CD4-positive, alpha-beta T cell treated with Interleukin-17A for 4 hours (primary cell): ENCODE results near the gene A1BG.
"Not testable (repeated sequence)": the region's sequence is repeated elsewhere in the genome, so short reads cannot be mapped to it uniquely, and the experiment has no call there.

Source experiments
- DNase-seq: peaks from one replicate; pipeline ENCODE4 v3.0.0-alpha.2; 2020; ENCODE audit warnings: mixed read lengths

Gene A1BG

DNA sequence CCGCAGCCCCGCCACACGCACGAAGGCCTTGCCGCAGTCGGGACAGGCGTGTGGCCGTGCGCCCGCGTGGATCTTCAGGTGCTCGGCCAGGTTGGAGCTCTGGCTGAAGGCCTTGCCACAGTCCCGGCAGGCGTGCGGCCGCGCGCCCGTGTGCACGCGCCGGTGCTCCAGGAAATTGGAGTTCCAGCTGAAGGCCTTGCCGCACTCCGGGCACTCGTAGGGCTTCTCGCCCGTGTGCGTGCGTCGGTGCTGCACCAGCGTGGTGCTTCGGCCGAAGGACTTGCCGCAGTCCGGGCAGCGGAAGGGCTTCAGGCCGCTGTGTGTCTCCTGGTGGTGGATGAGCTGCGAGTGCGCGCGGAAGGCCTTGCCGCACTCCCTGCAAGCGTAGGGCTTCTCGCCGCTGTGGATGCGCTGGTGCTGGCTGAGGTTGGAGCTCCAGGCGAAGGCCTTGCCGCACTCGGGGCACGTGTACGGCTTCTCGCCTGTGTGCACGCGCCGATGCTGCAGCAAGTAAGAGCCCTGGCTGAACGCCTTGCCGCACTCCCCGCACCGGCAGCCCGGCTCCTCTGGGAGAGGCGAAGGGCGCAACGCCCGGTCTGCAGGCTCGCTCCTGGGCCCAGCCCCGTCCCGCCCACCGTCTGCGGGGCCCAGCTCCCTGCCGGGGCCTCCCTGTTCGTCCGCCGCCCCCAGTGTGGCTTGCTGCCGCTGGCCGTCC lies 3.6 kb upstream of the A1BG start:
- peak; percentile 7 for DNase-seq

DNA sequence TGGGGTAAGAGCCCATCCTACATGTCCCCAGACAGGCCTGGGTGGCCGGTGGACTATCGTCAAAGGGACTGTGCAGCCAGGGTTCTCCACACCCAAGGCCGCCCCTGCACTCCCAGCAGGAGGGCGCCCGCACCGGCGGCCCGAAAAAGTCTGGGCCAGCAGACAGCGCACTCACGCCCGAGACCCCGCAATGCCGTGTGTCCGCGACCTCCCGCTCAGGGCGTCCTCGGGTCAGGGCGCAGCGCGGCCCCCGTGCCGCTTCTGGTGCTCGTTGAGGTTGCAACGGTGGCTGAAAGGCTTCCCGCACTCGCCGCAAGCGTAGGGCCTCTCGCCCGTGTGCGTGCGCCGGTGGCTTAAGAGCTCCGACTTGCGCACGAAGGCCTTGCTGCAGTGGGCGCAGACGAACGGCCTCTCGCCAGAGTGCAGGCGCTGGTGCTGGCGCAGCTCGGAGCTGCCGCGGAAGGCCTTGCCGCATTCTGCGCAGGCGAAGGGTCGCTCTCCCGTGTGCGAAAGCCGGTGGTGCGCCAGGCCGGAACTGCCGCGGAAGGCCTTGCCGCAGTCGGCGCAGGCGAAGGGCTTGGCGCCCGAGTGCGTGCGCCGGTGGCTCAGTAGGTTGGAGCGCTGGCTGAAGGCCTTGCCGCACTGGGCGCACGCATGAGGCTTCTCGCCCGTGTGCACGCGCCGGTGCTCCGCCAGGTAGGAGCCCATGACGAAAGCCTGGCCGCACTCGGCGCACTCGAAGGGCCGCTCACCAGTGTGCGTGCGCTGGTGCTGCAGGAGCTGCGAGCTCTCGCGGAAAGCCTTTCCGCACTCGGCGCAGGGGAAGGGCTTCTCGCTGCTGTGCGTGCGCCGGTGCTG lies 2.8 kb upstream of the A1BG start:
- DNase-seq: peak; percentile 52

DNA sequence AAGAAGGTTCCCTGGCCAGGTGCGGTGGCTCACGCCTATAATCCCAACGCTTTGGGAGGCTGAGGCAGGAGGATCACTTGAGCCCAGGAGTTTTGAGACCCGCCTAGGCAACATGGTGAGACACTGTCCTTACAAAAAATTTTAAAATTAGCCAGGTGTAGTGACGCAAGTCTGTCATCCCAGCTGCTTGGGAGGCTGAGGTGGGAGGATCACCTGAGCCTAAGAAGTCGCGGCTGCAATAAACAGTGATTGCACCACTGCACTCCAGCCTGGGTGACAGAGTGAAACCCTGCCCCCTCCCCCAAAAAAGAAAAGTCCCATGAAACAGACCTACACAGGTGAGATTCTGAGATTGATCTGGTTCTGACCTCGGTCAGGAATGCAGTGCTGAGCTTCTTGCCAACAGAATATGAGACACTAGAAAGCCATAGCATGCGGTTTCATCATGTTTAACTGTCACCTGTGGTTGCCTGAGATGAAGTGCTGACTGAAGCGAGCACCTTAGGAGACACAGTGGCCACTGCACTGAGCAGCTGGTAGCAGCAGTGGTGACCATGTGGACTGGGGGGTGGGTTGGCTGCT lies 2.0 kb upstream of the A1BG start:
- no peak for DNase-seq

DNA sequence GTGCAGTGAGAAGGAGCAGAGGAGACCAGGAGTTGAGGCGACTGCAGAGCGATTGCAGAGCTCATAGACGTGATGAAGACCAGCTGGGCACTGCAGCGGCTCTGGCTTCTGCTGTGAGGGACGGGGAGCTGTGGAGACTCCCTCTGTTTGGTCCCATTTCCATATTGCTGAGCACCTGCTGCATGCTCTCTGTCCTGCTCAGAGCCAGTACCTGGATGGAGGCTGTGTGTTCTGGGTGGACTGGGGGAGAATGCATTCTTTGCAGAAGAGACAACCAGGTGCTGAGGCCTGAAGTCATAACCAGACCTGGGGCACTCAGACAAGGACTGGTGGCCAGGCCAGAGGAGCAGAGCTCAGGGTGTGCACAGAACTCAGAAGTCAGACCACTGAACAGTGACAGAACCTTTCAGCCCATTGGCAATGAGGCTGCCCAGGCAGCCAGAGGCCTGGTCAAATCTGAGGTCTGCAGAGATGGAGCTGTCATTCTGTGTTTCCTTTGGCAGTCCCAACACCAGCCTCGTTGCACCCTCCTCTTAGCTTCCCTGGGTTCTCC lies 1.3 kb upstream of the A1BG start:
- DNase-seq: no peak

DNA sequence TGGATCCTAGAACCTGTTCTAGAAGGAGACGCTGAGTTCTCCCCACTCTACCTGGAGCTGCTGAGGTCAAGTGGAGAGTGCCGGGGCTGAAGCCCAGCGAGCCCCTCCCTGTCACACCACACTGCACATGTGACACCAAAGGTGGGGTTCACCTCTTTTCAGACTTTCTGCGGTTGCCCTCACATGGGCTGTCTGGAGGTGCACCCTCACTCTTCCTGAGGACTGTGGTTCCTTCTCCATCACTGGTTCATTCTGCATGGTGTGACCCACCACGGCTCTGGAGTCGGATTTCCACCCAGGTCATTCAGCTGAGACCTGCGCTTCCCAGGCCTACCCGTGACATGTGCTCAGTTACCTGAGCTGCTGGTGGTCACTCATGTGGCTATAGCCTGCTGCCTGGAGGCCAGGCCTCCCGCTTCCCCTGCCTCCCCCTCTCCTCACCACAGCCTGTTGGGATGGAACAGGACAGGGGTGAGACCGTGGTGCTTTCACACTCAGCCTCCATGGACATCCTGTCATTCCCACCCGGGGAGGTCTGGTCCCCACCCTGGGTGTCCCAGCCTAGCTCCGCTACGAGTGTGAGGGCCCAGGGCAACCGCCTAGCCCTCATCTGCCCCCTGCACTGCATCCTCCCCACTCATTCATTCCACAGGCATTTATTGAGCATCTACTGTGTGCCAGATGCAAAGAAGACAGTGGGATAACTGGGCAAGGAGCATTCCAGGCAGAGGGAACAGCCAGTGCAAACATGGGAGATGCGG lies 605 bp upstream of the A1BG start:
- DNase-seq: no peak

DNA sequence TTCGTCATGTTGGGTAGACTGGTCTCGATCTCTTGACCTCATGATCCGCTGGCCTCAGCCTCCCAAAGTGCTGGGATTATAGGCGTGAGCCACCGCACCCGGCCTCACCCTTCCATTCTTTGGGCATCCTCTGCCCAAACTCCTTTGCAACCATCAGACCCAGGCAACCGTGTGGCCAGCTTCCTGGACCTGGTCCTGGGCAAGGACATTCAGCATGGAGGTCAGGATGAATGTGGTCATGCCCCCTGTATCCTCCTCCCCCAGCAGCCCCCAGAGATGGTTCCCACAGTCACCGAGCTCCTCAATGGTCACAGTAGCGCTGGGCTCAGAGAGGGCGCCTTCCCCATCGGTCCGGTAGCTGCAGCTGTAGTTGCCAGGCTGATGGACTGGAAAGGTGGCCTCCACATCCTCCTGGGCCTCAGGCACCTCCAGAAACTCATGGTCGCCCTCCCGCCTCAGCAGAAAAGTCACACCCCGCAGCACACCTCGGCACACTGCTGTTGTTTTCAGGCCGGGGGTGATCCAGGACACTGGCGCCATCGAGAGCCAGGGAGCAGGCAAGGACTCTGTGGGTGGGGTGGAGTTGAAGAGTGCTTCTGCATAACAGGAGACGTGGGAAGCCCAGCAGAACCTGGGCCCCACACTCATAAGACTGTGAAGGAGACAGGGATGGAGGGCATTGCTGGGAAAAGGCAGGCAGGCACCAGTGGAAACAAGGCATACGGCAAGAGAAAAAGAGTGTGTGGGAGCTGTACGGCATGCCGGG lies 1.1 kb downstream of the A1BG start:
- DNase-seq: no peak

DNA sequence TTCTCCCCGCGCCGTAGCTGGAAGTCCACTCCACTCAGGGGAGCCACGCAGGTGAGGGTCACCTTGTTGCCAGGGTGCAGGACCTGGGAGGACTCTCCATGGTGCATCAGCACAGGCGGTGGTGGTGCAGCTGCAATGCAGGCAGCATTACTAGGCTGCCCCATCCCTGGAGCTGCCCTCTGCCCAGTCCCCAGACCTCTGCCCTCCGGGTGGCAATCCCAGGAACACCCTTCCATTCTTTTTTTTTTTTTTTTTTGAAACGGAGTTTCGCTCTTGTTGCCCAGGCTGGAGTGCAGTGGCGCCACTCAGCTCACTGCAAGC lies 1.8 kb downstream of the A1BG start:
- DNase-seq: no peak

DNA sequence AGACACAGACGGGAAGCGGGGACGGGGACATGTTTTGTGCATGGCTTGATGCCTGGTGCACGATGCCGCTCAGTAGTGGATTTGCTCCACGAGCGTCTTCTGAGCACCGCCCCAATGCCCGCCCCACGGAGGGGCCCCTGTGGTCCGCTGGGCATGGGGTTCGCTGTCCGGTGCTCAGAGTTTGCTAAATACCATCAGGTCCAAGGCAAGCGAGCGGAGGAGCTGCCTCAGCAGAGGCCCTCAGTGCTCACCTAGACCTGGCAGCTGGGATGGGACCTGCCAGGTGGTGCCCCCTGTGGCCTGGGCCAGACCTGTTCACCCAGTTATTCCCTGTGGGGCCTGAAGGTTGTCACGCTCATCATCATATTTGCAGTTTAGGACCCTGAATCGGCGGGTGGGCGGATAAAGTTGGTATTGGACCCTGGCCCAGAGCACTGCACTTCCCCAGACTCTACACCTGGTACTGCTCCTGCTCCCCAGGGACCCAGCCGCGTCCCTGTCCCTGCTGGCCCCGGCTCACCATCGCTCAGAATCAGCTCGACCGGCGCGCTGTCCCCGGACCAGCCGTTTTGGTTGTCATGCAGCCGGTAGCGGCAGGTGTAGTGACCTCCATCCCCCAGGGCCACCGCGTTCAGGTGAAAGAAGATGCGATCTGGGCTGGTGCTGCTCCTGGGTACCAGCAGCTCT lies 2.3 kb downstream of the A1BG start:
- DNase-seq: no peak

DNA sequence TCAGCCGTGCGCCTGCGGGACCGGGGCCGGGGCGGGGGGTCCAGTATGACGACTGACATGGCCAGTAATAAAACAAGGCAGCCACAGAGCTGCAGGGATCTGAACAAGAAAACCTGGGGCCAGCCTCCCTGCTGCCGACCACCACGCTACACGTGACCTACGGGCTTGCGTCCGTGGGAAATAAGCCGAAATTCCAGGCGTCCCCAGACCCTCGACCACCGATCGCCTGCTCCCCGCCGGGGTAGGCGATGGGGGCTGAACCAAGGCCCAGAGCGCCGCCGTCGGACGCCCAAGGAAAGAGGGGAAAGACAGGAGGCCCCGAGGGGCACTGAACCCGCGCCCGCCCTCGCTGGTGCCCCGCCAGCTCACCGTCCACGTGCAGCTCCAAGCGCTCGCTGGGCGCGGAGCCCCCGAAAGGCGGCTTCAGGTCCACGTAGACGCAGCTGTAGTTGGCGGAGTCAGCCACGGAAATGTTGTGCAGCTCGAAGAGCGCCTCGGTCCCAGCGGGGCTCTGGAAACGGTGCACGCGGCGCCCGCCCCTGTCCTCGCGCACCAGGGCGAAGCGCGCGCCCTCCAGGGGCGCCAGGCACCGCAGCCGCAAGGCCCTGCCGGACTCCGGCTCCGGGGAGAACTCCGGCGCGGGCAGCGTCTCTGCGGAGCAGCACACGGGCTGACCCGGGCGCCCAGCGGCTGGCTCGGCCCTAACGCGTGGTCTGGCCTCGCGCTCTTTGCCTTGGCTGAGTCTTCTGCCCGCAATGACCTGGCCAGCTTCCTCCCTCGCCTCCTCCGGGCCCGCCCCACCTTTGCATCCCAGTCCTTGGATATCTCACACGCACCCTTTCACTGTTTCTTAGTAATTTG lies 3.1 kb downstream of the A1BG start:
- no peak for DNase-seq

DNA sequence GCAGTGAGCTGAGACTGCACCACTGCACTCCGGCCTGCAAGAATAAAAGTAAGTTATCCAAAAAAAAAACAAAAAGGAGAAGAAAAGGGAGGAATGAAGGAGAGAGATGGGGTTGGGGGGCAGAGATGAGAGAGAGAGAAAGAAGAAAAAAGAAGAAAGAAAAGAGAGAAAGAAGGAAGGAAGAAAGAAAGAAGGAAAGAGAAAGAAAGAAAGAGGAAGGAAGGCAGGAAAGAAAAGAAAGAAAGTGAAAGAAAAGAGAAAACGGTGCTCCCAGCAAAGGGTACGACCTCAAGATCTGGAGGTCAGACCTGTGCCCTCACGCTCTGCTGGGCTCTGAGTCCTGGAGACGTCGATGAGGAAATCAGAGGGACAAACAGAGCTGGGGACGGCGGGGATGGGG lies 3.7 kb downstream of the A1BG start:
- DNase-seq: no peak

DNA sequence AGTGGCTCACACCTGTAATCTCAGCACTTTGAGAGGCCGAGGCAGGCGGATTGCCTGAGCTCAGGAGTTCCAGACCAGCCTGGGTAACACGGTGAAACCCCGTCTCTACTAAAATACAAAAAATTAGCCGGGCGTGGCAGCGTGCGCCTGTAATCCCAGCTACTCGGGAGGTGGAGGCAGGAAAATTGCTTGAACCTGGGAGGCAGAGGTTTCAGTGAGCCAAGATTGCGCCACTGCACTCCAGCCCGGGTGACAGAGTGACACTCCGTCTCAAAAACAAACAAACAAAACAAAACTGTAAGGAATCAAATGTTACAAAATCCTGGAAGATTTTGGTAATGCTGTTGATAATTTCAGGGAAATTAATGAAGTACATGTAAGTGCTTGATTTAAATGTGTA lies 5.2 kb downstream of the A1BG start:
- not testable (repeated sequence) for DNase-seq

DNA sequence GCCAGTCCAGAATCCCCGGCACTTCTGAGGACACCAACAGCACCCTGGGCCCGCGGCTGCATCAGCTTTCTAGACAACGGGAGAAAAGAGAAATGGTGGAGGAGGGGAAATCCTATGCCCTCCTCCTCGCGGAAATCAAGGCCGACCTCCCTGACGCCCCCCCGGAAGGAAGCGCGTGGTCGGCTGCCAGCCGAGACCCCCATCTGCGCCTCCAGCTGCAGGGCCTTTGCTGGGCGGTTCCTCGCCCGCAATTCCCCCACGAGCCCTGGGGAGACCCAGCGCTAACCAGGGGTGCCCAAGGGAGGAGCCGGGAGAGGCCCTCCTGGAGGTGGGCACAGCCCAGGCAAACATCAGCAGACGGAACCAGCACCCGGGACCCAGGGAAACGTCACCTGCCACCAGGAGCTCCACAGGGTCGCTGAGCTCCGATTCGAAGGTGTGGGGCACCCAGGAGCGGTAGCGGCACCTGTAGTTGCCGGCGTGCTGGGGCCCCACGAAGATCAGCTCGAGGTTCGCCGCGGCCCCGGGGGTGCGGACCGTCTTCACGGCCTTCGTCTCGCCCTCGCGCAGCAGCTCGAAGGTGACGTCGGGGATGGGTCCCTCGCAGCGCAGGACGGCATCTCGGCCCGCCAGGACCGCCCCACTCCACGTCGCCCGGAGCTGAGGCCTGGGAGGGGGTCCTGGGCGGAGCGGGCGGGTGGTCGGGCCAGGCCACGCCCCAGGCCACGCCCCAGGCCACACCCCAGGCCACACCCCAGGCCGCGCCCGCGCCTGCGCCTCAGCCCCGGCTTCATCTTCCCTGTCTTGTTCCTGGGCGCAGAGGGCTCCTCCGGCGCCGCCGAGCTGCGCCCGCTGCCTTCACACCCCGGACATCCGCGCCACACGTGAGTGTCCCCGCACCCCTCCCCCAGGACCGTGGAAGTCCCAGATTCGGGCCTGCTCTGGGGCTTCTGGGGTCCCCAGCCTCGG lies 6.0 kb downstream of the A1BG start:
- peak; percentile 78 for DNase-seq

DNA sequence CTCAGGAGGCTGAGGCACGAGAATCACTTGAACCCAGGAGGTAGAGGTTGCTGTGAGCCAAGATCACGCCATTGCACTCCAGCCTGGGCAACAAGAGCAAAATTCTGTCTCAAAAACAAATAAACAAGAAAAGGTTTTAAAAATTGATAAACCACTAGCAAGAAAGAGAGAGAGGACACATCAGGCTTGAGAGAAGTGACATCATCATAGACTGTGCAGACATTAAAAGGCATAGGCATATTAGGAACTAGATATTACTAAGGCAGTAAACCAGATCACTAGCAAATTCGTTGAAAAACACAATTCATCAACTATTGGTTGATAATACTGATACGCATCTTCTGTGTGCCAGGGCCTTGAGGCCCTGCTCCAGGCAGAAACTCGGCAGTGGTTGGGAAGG lies 7.7 kb downstream of the A1BG start:
- no peak for DNase-seq

DNA sequence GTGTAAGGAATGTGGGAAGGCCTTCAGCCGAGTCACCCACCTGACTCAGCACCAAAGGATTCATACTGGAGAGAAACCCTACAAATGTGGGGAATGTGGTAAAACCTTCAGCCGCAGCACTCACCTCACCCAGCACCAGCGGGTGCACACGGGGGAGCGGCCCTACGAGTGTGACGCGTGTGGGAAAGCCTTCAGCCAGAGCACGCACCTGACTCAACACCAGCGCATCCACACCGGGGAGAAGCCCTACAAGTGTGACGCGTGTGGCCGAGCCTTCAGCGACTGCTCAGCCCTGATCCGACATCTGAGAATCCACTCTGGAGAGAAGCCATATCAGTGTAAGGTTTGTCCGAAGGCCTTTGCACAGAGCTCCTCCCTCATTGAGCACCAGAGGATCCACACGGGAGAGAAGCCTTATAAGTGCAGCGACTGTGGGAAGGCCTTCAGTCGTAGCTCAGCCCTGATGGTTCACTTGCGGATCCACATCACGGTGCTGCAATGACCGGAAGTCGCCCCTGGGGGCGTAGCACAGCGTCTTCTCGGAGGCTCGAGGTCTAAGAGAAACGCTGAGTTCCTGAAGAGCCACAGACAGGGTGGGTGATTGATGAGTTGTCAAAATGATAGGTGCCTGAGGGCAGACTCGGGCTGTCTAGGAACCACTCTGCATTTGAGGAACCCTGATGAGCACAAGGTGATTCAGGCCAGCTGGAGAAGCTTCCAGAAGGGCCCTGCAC lies 14.3 kb downstream of the A1BG start:
- DNase-seq: no peak

DNA sequence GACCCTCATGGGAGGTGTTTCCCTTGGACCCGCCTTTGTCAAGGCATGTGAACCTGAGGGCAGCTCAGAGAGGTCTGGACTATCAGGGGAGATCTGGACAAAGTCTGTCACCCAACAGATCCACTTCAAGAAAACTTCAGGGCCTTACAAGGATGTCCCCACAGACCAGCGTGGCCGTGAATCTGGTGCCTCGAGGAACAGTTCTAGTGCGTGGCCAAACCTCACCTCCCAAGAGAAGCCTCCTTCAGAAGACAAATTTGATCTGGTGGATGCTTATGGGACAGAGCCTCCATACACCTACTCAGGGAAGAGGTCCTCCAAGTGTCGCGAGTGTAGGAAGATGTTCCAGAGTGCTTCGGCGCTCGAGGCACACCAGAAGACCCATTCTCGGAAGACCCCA lies 15.0 kb downstream of the A1BG start:
- no peak for DNase-seq

DNA sequence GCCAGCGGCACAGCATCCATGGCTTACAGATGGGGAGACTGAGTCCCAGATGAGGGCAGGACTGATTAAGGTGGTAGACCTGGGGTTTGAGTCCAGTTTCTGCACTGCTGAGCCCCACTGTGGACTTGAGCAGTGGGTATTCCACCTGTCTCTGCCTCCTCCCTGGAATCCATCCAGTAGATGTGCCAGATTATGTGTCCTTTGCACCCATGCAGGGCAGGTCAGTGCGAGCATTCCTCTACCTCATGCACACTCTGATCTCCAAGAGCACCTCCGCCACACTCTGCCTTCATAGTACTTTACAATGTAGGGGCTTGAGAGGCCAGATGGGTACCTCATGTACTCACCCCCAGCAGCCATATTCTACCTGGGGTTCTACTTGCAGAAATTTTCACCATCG lies 16.5 kb downstream of the A1BG start:
- no peak for DNase-seq

DNA sequence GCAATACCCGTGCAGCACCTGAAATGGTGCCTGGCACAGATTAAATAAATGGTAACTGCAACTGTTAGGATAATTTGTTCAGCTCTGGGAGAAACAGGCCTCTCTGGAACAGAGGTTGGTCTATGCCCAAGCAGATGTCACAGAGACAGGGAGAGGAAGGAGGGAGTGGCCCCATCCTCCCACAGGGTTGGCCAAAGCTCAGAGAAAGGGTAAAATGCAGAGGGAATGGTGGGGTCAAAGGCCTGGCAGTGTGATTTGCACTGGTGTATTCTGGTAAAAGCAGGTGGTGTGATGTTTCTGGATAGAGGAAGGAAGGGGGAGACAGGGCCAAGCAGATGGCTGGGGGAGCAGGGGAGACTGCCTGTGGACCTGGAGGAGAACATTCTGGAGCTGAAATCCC lies 17.1 kb downstream of the A1BG start:
- no peak for DNase-seq

DNA sequence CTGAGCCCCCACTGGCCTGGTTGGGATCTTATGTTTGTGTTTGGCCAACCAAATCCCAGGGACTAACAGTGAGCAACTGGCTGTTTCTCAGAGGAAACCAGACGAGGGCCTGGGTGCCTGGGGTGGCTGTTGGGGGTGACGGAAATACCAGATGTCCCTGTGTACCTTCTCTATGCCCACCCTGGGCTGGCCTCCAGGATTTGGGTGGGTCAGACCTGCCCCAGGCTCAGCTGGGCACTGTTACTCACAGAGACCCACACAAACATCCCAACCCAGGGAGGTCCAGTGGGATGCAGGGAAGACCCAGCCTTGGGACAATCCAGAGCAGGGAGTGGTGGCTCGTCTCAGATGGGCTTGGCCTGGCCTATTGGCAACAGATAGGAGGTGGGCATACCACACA lies 17.7 kb downstream of the A1BG start:
- no peak for DNase-seq
